ENCODE data around the gene C1QTNF2.

The C1QTNF2 gene

GRCh38 chr5:160361624-160362228, 8.7 kb downstream of the C1QTNF2 start:
- no peak overlapping the region for H3K4me3 ChIP-seq (ENCODE audit: low read depth, low read length)
- no peak for TF ChIP-seq CTCF (IDR thresholded peaks at IDR 0.05; ENCODE audit: insufficient read depth, low read length, missing control alignments)
- DNase-seq (ENCODE audit: low read depth, low spot score): no peak
- POLR2A ChIA-PET: no interaction called here
- CTCF ChIA-PET: interaction anchor here (1.1 to 1.8 kb wide), 3 partner anchors 17 to 340 kb away, joined by 3 to 7 read pairs (median 5); no protein-coding TSS in a partner anchor

- ChIA-PET CTCF (interaction anchor here (1.1 to 5.3 kb wide), 5 partner anchors 14 to 338 kb away, joined by 3 to 54 read pairs (median 5); no protein-coding TSS in a partner anchor), POLR2A (no interaction called here)
- TF ChIP-seq CTCF (IDR thresholded peaks at IDR 0.05; ENCODE audit: insufficient read depth, low read length, missing control alignments): no peak
- no peak for DNase-seq (ENCODE audit: low read depth, low spot score)
- H3K4me3 ChIP-seq (ENCODE audit: low read depth, low read length): no peak overlapping the region
Observed at GRCh38 chr5:160360310-160360709, 10.1 kb downstream of the C1QTNF2 start.

- no peak for DNase-seq (ENCODE audit: low read depth, low spot score)
- ChIA-PET POLR2A (interaction anchor here (0.6 kb wide), 1 partner anchor 306 kb away, joined by 3 read pairs; no protein-coding TSS in a partner anchor), CTCF (interaction anchor here (1.6 to 5.3 kb wide), 2 partner anchors 14 to 16 kb away, joined by 3 to 54 read pairs; no protein-coding TSS in a partner anchor)
- no peak for TF ChIP-seq CTCF (IDR thresholded peaks at IDR 0.05; ENCODE audit: insufficient read depth, low read length, missing control alignments)
- H3K4me3 ChIP-seq (ENCODE audit: low read depth, low read length): no peak overlapping the region
Observed at GRCh38 chr5:160359816-160360215, 10.6 kb downstream of the C1QTNF2 start.

GRCh38 chr5:160359242-160359641, 11.2 kb downstream of the C1QTNF2 start:
- ChIA-PET POLR2A (no interaction called here), CTCF (interaction anchor here (5.3 kb wide), 1 partner anchor 13 kb away, joined by 54 read pairs; no protein-coding TSS in a partner anchor)
- no peak overlapping the region for H3K4me3 ChIP-seq (ENCODE audit: low read depth, low read length)
- no peak for TF ChIP-seq CTCF (IDR thresholded peaks at IDR 0.05; ENCODE audit: insufficient read depth, low read length, missing control alignments)
- DNase-seq (ENCODE audit: low read depth, low spot score): no peak

GRCh38 chr5:160357861-160358411, 12.5 kb downstream of the C1QTNF2 start:
- CTCF ChIA-PET: interaction anchor here (1.2 to 5.3 kb wide), 4 partner anchors 12 to 336 kb away, joined by 3 to 54 read pairs (median 6); partner anchors contain the start of gene C1QTNF2
- POLR2A ChIA-PET: no interaction called here
- no peak overlapping the region for H3K4me3 ChIP-seq (ENCODE audit: low read depth, low read length)
- TF ChIP-seq CTCF (IDR thresholded peaks at IDR 0.05; ENCODE audit: insufficient read depth, low read length, missing control alignments): no peak
- no peak for DNase-seq (ENCODE audit: low read depth, low spot score)

GRCh38 chr5:160357394-160357793, 13.0 kb downstream of the C1QTNF2 start:
- ChIA-PET CTCF (interaction anchor here (1.2 to 5.3 kb wide), 4 partner anchors 12 to 336 kb away, joined by 3 to 54 read pairs (median 6); partner anchors contain the start of gene C1QTNF2), POLR2A (no interaction called here)

More at GRCh38 chr5:160357394-160357793, 13.0 kb downstream of the C1QTNF2 start:
- TF ChIP-seq CTCF (IDR thresholded peaks at IDR 0.05; ENCODE audit: insufficient read depth, low read length, missing control alignments): no peak
- DNase-seq (ENCODE audit: low read depth, low spot score): no peak
- no peak overlapping the region for H3K4me3 ChIP-seq (ENCODE audit: low read depth, low read length)
